HT-29 (cell line): ENCODE results near the gene DLG1. TPM values are rescaled to one million over a fixed set of nuclear protein-coding genes. Genes with fewer than 3 reads are reported as not detected.

Experiments used
- DNase-seq: peaks from one replicate; pipeline ENCODE4 v3.0.0-alpha.2; 2015; ENCODE audit warnings: low spot score
- total RNA-seq: library from RNA; depleted of rRNA; stranded (reverse); fragments of >200 nt; shearing (Covaris generic); gene quantifications from 2 replicates; pipeline ENCODE4 v1.2.3, GENCODE V29; 2014

Gene DLG1
- total RNA-seq, 1 experiment from 2014 or later, result 36.7 TPM

GRCh38 chr3:197174927-197175326 is 123.5 kb downstream of the DLG1 start:
- DNase-seq, result no peak

- DNase-seq, result no peak
Observed at GRCh38 chr3:197173620-197174019, 124.8 kb downstream of the DLG1 start.

GRCh38 chr3:197171481-197172067 is 126.8 kb downstream of the DLG1 start:
- no peak for DNase-seq

GRCh38 chr3:197169028-197169427 is 129.4 kb downstream of the DLG1 start:
- no peak for DNase-seq

- no peak for DNase-seq
Observed at GRCh38 chr3:197168606-197169005, 129.8 kb downstream of the DLG1 start.

- no peak for DNase-seq
Observed at GRCh38 chr3:197168063-197168462, 130.3 kb downstream of the DLG1 start.

- DNase-seq, result no peak
Observed at GRCh38 chr3:197167549-197167948, 130.9 kb downstream of the DLG1 start.

- no peak for DNase-seq
Observed at GRCh38 chr3:197165890-197166289, 132.5 kb downstream of the DLG1 start.

- DNase-seq, result no peak
Observed at GRCh38 chr3:197155046-197155445, 143.4 kb downstream of the DLG1 start.

- DNase-seq, result peak; percentile 33
Observed at GRCh38 chr3:197151580-197151979, 146.8 kb downstream of the DLG1 start.

GRCh38 chr3:197149528-197149927 is 148.9 kb downstream of the DLG1 start:
- DNase-seq, result no peak

GRCh38 chr3:197144188-197144587 is 154.2 kb downstream of the DLG1 start:
- no peak for DNase-seq

- no peak for DNase-seq
Observed at GRCh38 chr3:197139586-197139985, 158.8 kb downstream of the DLG1 start.

GRCh38 chr3:197137751-197138150 is 160.7 kb downstream of the DLG1 start:
- DNase-seq, result no peak

- no peak for DNase-seq
Observed at GRCh38 chr3:197136744-197137143, 161.7 kb downstream of the DLG1 start.

GRCh38 chr3:197135212-197135611 is 163.2 kb downstream of the DLG1 start:
- DNase-seq, result no peak

GRCh38 chr3:197132916-197133530 is 165.4 kb downstream of the DLG1 start:
- DNase-seq, result no peak

GRCh38 chr3:197125636-197126035 is 172.8 kb downstream of the DLG1 start:
- DNase-seq, result no peak

GRCh38 chr3:197124713-197125112 is 173.7 kb downstream of the DLG1 start:
- DNase-seq, result no peak

GRCh38 chr3:197122394-197122793 is 176.0 kb downstream of the DLG1 start:
- DNase-seq, result no peak

- peak; percentile 41 for DNase-seq
Observed at GRCh38 chr3:197117114-197117513, 181.3 kb downstream of the DLG1 start.

- DNase-seq, result no peak
Observed at GRCh38 chr3:197114007-197114406, 184.4 kb downstream of the DLG1 start.

GRCh38 chr3:197111685-197112084 is 186.7 kb downstream of the DLG1 start:
- no peak for DNase-seq

- DNase-seq, result no peak
Observed at GRCh38 chr3:197105786-197106185, 192.6 kb downstream of the DLG1 start.
